Left ventricle myocardium superior (tissue), 1 donor: ENCODE results near the gene FAM83B. TPM values are rescaled to one million over a fixed set of nuclear protein-coding genes. Genes with fewer than 3 reads are reported as not detected.

ENCODE experiments used
- ATAC-seq: fragments of 200-7000 bp; cut with Tn5 transposase; one replicate; pipeline ENCODE4 v1.9.1; 2020; ENCODE audit warnings: mild to moderate bottlenecking, moderate library complexity
- DNase-seq: peaks from one replicate; pipeline ENCODE4 v3.0.0-alpha.2; 2020
- intact Hi-C: fragments of 100-400 bp; cut with micrococcal nuclease; formaldehyde crosslinking; loops from one replicate; pipeline ENCODE4 v1.11.0; 2022
- total RNA-seq: library from RNA; stranded (reverse); fragmentation: NEBNext Ultra II Directional; extraction: Animal tissue kit (Norgen Biotek cat#: 25700); gene quantifications from one replicate; pipeline ENCODE4 v1.2.1, GENCODE V29; 2021
- donor health status: DM: no; HTN: yes; CAD: no; lungs with severe emphysema.

The FAM83B gene
- total RNA-seq, 1 donor from 2014 or later: 3.3 TPM

DNA sequence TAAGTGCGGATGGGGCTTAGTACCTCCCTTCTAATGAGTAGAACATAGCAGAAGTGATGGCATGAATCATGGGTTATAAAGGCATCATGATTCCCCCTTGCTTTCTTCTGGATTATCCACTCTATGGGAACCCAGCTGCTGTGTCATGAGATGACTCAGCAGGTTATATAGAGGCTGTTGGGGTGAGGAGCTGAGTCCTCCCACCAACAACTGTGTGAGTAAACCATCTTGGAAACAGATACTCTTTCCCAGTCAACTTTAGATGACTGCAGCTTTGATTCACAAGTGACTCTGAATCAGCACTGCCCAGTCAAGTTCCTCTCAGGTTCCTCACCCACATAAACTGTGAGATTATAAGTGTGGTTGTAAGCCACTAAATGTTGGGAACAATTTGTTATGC lies 46.3 kb downstream of the FAM83B start:
- DNase-seq (no peak), ATAC-seq (no peak)

DNA sequence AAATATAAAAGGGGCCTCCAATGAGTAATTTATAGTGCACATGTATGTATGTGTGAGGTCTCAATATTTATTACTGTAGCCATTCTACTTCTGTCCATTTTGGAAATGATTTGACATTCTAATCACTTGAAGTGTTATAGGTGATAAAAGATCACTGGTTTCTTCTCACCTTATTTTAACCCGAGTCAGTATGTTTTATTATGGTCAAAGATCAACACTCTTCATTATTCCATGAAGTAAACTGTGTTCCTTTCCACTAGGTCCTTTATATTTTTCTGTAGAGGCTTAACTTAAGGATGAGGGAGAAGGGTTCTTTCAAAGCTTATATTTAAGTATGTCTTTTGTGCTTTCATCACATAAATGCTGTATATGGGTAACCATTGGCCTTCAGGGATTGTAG lies 47.2 kb downstream of the FAM83B start:
- ATAC-seq: no peak
- DNase-seq: no peak
- intact Hi-C loops: no loop called here

More for the DNA sequence above, 46.3 kb downstream of the FAM83B start:
- intact Hi-C loops: no loop called here

GRCh38 chr6:54896302-54896701 lies 49.7 kb downstream of the FAM83B start:
- ATAC-seq (no peak), DNase-seq (no peak)
- intact Hi-C loops: no loop called here

GRCh38 chr6:54897462-54898189 lies 51.1 kb downstream of the FAM83B start:
- intact Hi-C loops: no loop called here
- DNase-seq (no peak), ATAC-seq (no peak)

DNA sequence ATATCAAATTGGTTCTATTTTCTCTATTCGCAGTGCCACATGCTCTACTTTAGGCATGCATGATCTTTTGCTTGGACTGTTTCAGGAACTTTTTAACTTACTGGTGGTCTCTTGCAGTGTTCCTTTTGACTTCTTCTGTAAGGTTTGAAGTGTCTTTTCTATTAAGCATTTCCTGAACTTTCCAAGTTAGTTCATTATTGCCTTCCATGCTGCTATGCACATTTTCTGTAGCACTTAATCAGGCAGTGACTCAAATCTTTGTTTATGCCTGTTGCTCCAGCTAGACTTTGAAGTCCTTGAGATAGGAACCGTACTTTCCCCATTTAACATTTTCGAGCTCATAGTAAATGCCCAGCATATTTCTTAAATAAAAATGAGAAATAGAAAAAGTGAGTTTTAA lies 52.2 kb downstream of the FAM83B start:
- intact Hi-C loops: no loop called here
- ATAC-seq (no peak), DNase-seq (no peak)

- ATAC-seq (no peak), DNase-seq (no peak)
- intact Hi-C loops: no loop called here
These were observed 52.9 kb downstream of the FAM83B start for GRCh38 chr6:54899442-54899841.

DNA sequence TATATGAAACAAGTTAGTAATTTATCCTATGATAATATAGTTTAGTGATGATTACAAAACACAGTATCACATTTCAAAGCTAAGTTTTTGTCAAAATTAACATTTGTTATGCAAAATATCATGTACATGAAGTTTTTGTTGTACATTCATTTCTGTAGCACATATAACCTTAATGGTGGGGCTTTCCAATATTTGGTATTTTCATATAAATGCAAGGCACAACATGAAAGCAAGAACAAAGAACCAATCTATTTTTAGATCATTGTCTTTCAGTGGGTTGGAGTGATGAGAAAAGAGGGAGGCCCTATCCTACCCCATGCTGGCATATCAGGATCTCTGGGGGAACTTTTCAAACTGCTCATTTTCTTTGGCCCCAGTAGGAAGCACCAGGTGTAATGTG lies 53.4 kb downstream of the FAM83B start:
- intact Hi-C loops: no loop called here
- no peak for ATAC-seq
- DNase-seq: no peak

DNA sequence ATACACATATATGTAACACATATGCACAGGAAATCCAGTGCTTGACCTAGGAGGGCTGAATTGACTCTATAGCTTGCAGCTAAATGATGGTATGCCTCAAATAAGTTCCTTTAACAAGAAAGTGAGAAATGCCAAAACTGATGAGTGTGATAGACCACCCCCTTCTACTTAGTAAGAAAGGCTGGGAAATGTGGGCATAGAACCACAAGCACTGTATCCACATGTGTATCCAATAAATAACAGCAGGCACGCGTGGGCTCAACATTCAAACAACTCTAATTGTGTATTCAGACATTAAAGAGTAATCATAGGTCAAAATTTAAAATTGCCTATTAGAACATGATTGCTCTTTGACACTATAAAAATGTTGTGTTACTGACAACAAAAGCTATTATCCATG lies 54.1 kb downstream of the FAM83B start:
- ATAC-seq (no peak), DNase-seq (no peak)
- intact Hi-C loops: no loop called here

- intact Hi-C loops: no loop called here
- DNase-seq (no peak), ATAC-seq (no peak)
These were observed 57.3 kb downstream of the FAM83B start for GRCh38 chr6:54903884-54904283.

- ATAC-seq (no peak), DNase-seq (no peak)
- intact Hi-C loops: no loop called here
These were observed 60.8 kb downstream of the FAM83B start for GRCh38 chr6:54907355-54907754.

- intact Hi-C loops: no loop called here
- DNase-seq (no peak), ATAC-seq (no peak)
These were observed 62.6 kb downstream of the FAM83B start for GRCh38 chr6:54909184-54909583.

DNA sequence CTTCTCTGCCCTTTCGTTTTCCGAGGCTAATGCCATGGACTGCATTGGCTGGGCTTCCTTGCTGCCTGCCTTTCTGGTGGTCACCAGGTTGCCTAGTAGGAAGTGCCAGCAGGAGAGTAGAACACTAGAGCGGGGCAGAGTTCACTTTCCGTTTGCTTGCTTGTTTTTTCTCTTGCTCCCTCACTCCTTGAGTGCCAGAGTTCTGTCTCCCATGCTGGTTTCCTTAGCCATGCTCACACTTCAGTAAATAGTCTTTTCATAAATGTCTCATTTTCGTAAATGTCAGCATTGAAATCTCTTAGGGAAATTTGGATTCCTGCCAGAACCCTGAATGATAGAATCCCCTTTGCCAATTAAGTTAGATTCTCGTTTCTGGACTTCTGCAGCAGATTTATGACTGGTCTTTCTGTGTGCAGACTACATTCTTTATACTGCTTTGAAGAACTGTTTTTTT lies 63.9 kb downstream of the FAM83B start:
- no peak for DNase-seq

GRCh38 chr6:54910921-54911320 lies 64.3 kb downstream of the FAM83B start:
- DNase-seq: no peak
- intact Hi-C loops: no loop called here
- no peak for ATAC-seq

More for the DNA sequence above, 63.9 kb downstream of the FAM83B start:
- no peak for ATAC-seq
- intact Hi-C loops: no loop called here

DNA sequence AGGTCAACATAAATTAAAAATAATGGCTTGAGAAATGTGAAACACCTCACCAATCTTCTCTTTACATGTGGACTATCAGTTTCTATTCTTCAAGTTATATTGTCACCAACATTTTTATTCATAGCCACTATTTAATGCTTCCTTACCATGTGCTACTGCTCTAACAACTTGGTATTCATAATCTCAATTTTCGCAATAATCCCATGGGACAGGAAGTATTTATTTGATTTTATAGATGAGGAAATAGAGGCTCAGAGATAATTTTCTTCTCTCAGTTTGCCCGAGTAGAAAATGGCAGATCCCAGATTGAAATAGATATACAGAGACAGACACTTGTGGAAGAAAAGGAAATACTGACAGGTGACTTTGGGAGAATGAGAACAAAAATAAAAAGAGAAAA lies 66.6 kb downstream of the FAM83B start:
- intact Hi-C loops: no loop called here
- ATAC-seq (no peak), DNase-seq (no peak)

DNA sequence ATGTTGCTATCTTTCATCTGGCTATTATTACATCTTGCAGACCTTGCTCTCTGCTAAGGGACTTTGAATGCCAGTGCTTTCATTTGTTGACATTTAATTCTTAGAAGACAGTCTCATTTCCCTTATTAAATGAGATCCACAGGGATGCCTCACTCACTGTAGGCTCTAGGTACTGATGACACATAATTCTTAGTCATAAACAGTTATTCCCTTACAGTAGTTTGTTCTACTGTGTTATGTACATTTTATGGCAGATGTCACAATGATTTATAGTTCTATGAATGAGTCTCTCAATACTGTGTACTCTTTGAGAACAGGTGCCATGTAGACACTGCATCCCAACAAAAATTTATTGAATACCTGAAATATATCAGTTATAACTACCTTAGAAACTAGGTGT lies 70.3 kb downstream of the FAM83B start:
- intact Hi-C loops: no loop called here
- DNase-seq: no peak
- ATAC-seq: no peak

GRCh38 chr6:54920628-54921027 lies 74.1 kb downstream of the FAM83B start:
- intact Hi-C loops: no loop called here
- ATAC-seq (no peak), DNase-seq (no peak)

- intact Hi-C loops: no loop called here
- DNase-seq (no peak), ATAC-seq (no peak)
These were observed 75.3 kb downstream of the FAM83B start for GRCh38 chr6:54921891-54922290.

- no peak for ATAC-seq
- no peak for DNase-seq
- intact Hi-C loops: no loop called here
These were observed 82.8 kb downstream of the FAM83B start for GRCh38 chr6:54929245-54929909.

- DNase-seq (no peak), ATAC-seq (no peak)
- intact Hi-C loops: no loop called here
These were observed 86.1 kb downstream of the FAM83B start for GRCh38 chr6:54932622-54933021.

DNA sequence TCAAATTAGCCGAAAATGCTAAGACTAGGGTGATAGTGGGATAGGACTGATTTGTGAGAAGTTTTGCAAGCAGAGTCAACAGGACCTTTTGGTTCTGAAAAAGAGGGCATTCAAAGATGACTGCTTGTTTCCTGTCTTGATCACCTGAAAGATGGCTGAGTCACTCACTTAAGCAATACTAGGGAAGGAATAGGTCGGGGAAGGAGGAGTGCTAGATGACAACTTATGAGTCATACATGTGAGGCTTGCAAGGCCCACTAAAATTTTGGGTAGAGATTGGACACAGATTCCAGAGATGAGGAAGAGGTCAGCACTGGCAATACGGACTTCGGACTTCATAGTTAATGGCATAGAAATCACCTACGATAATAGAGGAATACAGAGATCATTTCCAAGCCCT lies 89.2 kb downstream of the FAM83B start:
- DNase-seq: no peak
- ATAC-seq: no peak
- intact Hi-C loops: no loop called here

- no peak for ATAC-seq
These were observed 90.8 kb downstream of the FAM83B start for GRCh38 chr6:54937371-54937770.

More at GRCh38 chr6:54937371-54937770, 90.8 kb downstream of the FAM83B start:
- DNase-seq: no peak
- intact Hi-C loops: no loop called here
